Uterus (tissue), 4 donors: Measurements from ENCODE around the gene FBN1. TPM values are rescaled to one million over a fixed set of nuclear protein-coding genes. Genes with fewer than 3 reads are reported as not detected.

ENCODE experiments used
- DNase-seq, 2 donors: peaks; one replicate each; pipeline ENCODE4 v3.0.0-alpha.2; 2019 to 2020
- H3K27ac ChIP-seq, 2 donors: fragments of 200-600 bp; sonication (generic); 1 replicate in 1 of 2; 2 replicates in 1 of 2; pipeline ENCODE4 v1.5.1; 2016 to 2018
- H3K27me3 ChIP-seq, 2 donors: fragments of 200-600 bp; sonication (generic); one replicate each; pipeline ENCODE4 v1.5.1; 2018 to 2019; ENCODE audit warnings: control low read depth in 1 of 2
- H3K36me3 ChIP-seq, 2 donors: fragments of 200-600 bp; sonication (generic); one replicate each; pipeline ENCODE4 v1.5.1; 2019; ENCODE audit warnings: control low read depth in 1 of 2
- H3K4me1 ChIP-seq, 2 donors: fragments of 200-600 bp; sonication (generic); one replicate each; pipeline ENCODE4 v1.5.1; 2018 to 2019; ENCODE audit warnings: control low read depth in 1 of 2
- H3K4me3 ChIP-seq, 2 donors: fragments of 200-600 bp; sonication (generic); 1 replicate in 1 of 2; 2 replicates in 1 of 2; pipeline ENCODE4 v1.5.1; 2018 to 2019; ENCODE audit warnings: mild to moderate bottlenecking in 1 of 2
- H3K9me3 ChIP-seq, 2 donors: fragments of 200-600 bp; sonication (generic); one replicate each; pipeline ENCODE4 v1.5.1; 2019; ENCODE audit warnings: control low read depth in 1 of 2
- CTCF ChIP-seq, 4 experiments: fragments of 200-600 bp in 2 of 4; fragments of 450-650 bp in 2 of 4; sonication (generic) in 2 of 4; IDR thresholded peaks; one replicate each; pipeline ENCODE4 v1.5.1; 2016 to 2019; ENCODE audit warnings: antibody characterized with exemption in 4 of 4, mild to moderate bottlenecking in 2 of 4, moderate library complexity in 1 of 4
- POLR2A ChIP-seq, 2 donors: fragments of 450-650 bp; IDR thresholded peaks; one replicate each; pipeline ENCODE4 v1.6.1; 2016; ENCODE audit warnings: antibody characterized with exemption in 2 of 2, mild to moderate bottlenecking in 1 of 2, moderate library complexity in 1 of 2
- intact Hi-C: fragments of 100-400 bp; cut with DNase I; formaldehyde crosslinking; loops from one replicate; pipeline ENCODE4 v1.15.1; 2023; ENCODE audit warnings: low total_unique reads
- total RNA-seq, 4 donors: library from RNA; depleted of rRNA in 3 of 4; stranded (reverse); fragments of >200 nt in 3 of 4; gene quantifications; one replicate each; pipeline versions ENCODE4 v1.1.0 to v1.2.4, GENCODE V29; 2014 to 2023
- donor health status: DM: yes; HTN: yes; CAD: no.

FBN1 gene
- total RNA-seq, 4 donors from 2014 or later, result 76.3 to 584 (median 95.8) TPM

DNA sequence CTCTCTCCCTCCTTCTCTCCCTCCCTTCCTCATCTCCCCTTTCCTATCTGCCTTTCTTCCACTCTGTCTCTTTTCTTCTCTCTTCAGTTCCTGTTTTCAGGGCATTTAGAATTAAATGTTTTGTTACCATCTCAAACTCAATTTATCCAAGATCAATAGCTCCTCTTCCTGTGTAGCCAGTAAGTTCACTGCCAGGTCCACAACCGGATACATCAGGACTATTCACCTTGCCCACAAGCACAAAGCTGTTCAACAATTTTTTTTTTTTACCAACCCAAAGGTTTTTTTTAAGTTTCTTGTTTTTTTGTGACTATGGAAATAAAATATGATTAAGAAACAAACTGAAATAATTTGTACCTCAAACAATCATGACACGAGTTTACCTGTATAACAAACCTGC, 26.1 kb downstream of the FBN1 start:
- H3K9me3 ChIP-seq, result no peaks in the 10 kb centered on the region
- H3K27me3 ChIP-seq, result no peaks in the 10 kb centered on the region
- H3K36me3 ChIP-seq, result no peaks in the 10 kb centered on the region
- no peak overlapping the region for H3K4me3 ChIP-seq
- H3K4me1 ChIP-seq, result peaks cover 0 to 4% of the 10 kb centered on the region in 2 donors
- no peak for TF ChIP-seq POLR2A (IDR thresholded peaks at IDR 0.05)
- no peak for TF ChIP-seq CTCF (IDR thresholded peaks at IDR 0.05)
- intact Hi-C loops, result no loop called here
- no peak overlapping the region for H3K27ac ChIP-seq
- DNase-seq, result no peak

GRCh38 chr15:48617619-48618018, 27.9 kb downstream of the FBN1 start:
- DNase-seq, result peak; percentile 62 to 76
- no peaks in the 10 kb centered on the region for H3K9me3 ChIP-seq
- no peak for TF ChIP-seq CTCF (IDR thresholded peaks at IDR 0.05)
- TF ChIP-seq POLR2A (IDR thresholded peaks at IDR 0.05), result no peak
- no peaks in the 10 kb centered on the region for H3K27me3 ChIP-seq
- peak overlapping the region in 1 of 2 donors; percentile 30 for H3K27ac ChIP-seq
- no peaks in the 10 kb centered on the region for H3K36me3 ChIP-seq
- peaks cover 0 to 4% of the 10 kb centered on the region in 2 donors for H3K4me1 ChIP-seq
- intact Hi-C loops, result no loop called here
- H3K4me3 ChIP-seq, result no peak overlapping the region

DNA sequence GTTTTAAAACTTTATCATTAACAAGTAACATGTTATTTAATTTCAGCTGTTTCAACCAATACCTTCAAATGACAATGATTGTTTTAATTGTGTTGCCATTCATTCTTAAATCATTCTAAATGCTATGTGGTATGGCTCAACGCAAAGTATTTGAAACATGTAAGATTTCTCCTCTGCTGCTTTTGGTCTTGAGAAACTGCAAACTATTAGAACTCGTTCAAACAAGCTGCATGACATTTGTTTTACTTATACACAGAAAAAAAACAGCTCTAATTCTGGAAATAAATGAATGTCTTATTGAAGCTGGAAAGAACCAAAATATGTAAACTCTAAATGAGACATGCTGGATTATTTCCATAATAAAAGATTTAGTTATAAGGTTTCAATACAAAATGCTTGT, 29.3 kb downstream of the FBN1 start:
- Histone ChIP-seq H3K4me1 (peaks cover 0 to 4% of the 10 kb centered on the region in 2 donors), H3K9me3 (no peaks in the 10 kb centered on the region), H3K27me3 (no peaks in the 10 kb centered on the region), H3K27ac (no peak overlapping the region), H3K4me3 (no peak overlapping the region), H3K36me3 (no peaks in the 10 kb centered on the region)
- TF ChIP-seq POLR2A (IDR thresholded peaks at IDR 0.05), result no peak
- TF ChIP-seq CTCF (IDR thresholded peaks at IDR 0.05), result no peak
- intact Hi-C loops, result no loop called here
- DNase-seq, result no peak

- H3K4me1 ChIP-seq, result no peaks in the 10 kb centered on the region
- TF ChIP-seq CTCF (IDR thresholded peaks at IDR 0.05), result no peak
- no peak for TF ChIP-seq POLR2A (IDR thresholded peaks at IDR 0.05)
- no peak for DNase-seq
- intact Hi-C loops, result no loop called here
- no peaks in the 10 kb centered on the region for H3K27me3 ChIP-seq
- H3K4me3 ChIP-seq, result no peak overlapping the region
- H3K36me3 ChIP-seq, result no peaks in the 10 kb centered on the region
- H3K9me3 ChIP-seq, result no peaks in the 10 kb centered on the region
- no peak overlapping the region for H3K27ac ChIP-seq
Measured at GRCh38 chr15:48614051-48614450, 31.5 kb downstream of the FBN1 start.

DNA sequence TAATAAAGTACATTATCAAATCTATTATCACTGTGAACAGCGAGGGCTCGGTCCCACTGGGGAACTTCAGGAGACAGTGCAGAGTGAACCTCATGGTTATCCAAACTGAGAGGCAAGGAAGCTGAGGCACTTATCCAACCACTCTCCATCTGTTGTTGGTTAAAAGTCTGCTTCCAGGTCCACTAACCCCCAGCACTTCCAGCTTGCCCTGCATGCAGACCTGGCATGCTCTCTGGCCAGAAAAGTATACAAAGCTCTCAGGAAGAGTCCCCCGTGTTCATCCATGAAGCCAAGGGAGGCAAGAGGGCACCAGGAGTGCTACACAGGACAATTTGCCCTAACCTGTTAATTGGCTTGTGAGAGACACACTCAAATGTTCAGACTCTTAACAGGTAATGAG, 36.0 kb downstream of the FBN1 start:
- TF ChIP-seq CTCF (IDR thresholded peaks at IDR 0.05), result no peak
- no peak for TF ChIP-seq POLR2A (IDR thresholded peaks at IDR 0.05)
- no peaks in the 10 kb centered on the region for H3K36me3 ChIP-seq
- no peak for DNase-seq
- intact Hi-C loops, result no loop called here
- no peaks in the 10 kb centered on the region for H3K27me3 ChIP-seq
- H3K4me3 ChIP-seq, result no peak overlapping the region
- H3K27ac ChIP-seq, result no peak overlapping the region
- no peaks in the 10 kb centered on the region for H3K9me3 ChIP-seq
- H3K4me1 ChIP-seq, result no peaks in the 10 kb centered on the region
